Measurements from ENCODE around the gene SLC16A13.

Gene SLC16A13

GRCh38 chr17:6994118-6994598, 41.7 kb upstream of the SLC16A13 start:
- H3K9ac ChIP-seq (ENCODE audit: low read length): no peak overlapping the region
- TF ChIP-seq EZH2phosphoT487 (IDR thresholded peaks at IDR 0.05; ENCODE audit: low read depth) (no peak), CTCF (IDR thresholded peaks at IDR 0.05; ENCODE audit: low read depth, low read length) (no peak)
- no peaks in the 10 kb centered on the region for H3K9me3 ChIP-seq (ENCODE audit: insufficient read depth, low read length)
- no peaks in the 10 kb centered on the region for H4K20me1 ChIP-seq (ENCODE audit: insufficient read depth, low read length)
- H3K79me2 ChIP-seq (ENCODE audit: low read length): no peaks in the 10 kb centered on the region
- H3K4me3 ChIP-seq (ENCODE audit: low read length): no peak overlapping the region
- H3K27me3 ChIP-seq (ENCODE audit: low read depth, low read length): no peaks in the 10 kb centered on the region
- no peaks in the 10 kb centered on the region for H3K36me3 ChIP-seq (replicated peaks; ENCODE audit: low read depth, low read length)
- no peak overlapping the region for H3K4me2 ChIP-seq (ENCODE audit: low read length)
- no peak overlapping the region for H2AFZ ChIP-seq (ENCODE audit: low read depth, low read length)
- H3K4me1 ChIP-seq (ENCODE audit: low read length): no peaks in the 10 kb centered on the region
- H3K27ac ChIP-seq (ENCODE audit: low read length): no peak overlapping the region

- Histone ChIP-seq H4K20me1 (ENCODE audit: insufficient read depth, low read length) (no peaks in the 10 kb centered on the region), H3K9me3 (ENCODE audit: insufficient read depth, low read length) (no peaks in the 10 kb centered on the region)
- TF ChIP-seq EZH2phosphoT487 (IDR thresholded peaks at IDR 0.05; ENCODE audit: low read depth) (no peak), CTCF (IDR thresholded peaks at IDR 0.05; ENCODE audit: low read depth, low read length) (no peak)
Measured at GRCh38 chr17:6994666-6995256, 41.1 kb upstream of the SLC16A13 start.

GRCh38 chr17:6995500-6996255, 40.1 kb upstream of the SLC16A13 start, which contains the start of gene ALOX12:
Gene ALOX12 (plus strand): TSS chr17:6996049. CDS start chr17:6996118, 69 bp downstream.
- Histone ChIP-seq H3K4me2 (ENCODE audit: low read length) (no peak within 1 kb of the TSS), H2AFZ (ENCODE audit: low read depth, low read length) (no peak within 1 kb of the TSS), H3K4me3 (ENCODE audit: low read length) (no peak within 1 kb of the TSS), H3K4me1 (ENCODE audit: low read length) (no peaks in the 10 kb centered on the region), H3K27ac (ENCODE audit: low read length) (no peak within 1 kb of the TSS), H3K9me3 (ENCODE audit: insufficient read depth, low read length) (no peaks in the 10 kb centered on the region), H4K20me1 (ENCODE audit: insufficient read depth, low read length) (no peaks in the 10 kb centered on the region), H3K9ac (ENCODE audit: low read length) (no peak within 1 kb of the TSS), H3K79me2 (ENCODE audit: low read length) (no peaks in the 10 kb centered on the region), H3K36me3 (replicated peaks; ENCODE audit: low read depth, low read length) (no peaks in the 10 kb centered on the region), H3K27me3 (ENCODE audit: low read depth, low read length) (no peaks in the 10 kb centered on the region)
- TF ChIP-seq CTCF (IDR thresholded peaks at IDR 0.05; ENCODE audit: low read depth, low read length) (no peak), EZH2phosphoT487 (IDR thresholded peaks at IDR 0.05; ENCODE audit: low read depth) (no peak)

More at GRCh38 chr17:6994666-6995256, 41.1 kb upstream of the SLC16A13 start:
- no peaks in the 10 kb centered on the region for H3K36me3 ChIP-seq (replicated peaks; ENCODE audit: low read depth, low read length)
- H2AFZ ChIP-seq (ENCODE audit: low read depth, low read length): no peak overlapping the region
- no peak overlapping the region for H3K27ac ChIP-seq (ENCODE audit: low read length)
- no peaks in the 10 kb centered on the region for H3K27me3 ChIP-seq (ENCODE audit: low read depth, low read length)
- no peaks in the 10 kb centered on the region for H3K4me1 ChIP-seq (ENCODE audit: low read length)
- no peaks in the 10 kb centered on the region for H3K79me2 ChIP-seq (ENCODE audit: low read length)
- no peak overlapping the region for H3K4me2 ChIP-seq (ENCODE audit: low read length)
- no peak overlapping the region for H3K4me3 ChIP-seq (ENCODE audit: low read length)
- H3K9ac ChIP-seq (ENCODE audit: low read length): no peak overlapping the region

- TF ChIP-seq EZH2phosphoT487 (IDR thresholded peaks at IDR 0.05; ENCODE audit: low read depth) (no peak), CTCF (IDR thresholded peaks at IDR 0.05; ENCODE audit: low read depth, low read length) (no peak)
- no peaks in the 10 kb centered on the region for H4K20me1 ChIP-seq (ENCODE audit: insufficient read depth, low read length)
- H3K9me3 ChIP-seq (ENCODE audit: insufficient read depth, low read length): no peaks in the 10 kb centered on the region
- H3K27me3 ChIP-seq (ENCODE audit: low read depth, low read length): no peaks in the 10 kb centered on the region
- H3K4me2 ChIP-seq (ENCODE audit: low read length): no peak overlapping the region
- H3K4me1 ChIP-seq (ENCODE audit: low read length): no peaks in the 10 kb centered on the region
- no peak overlapping the region for H3K4me3 ChIP-seq (ENCODE audit: low read length)
- no peaks in the 10 kb centered on the region for H3K79me2 ChIP-seq (ENCODE audit: low read length)
- no peak overlapping the region for H2AFZ ChIP-seq (ENCODE audit: low read depth, low read length)
- H3K36me3 ChIP-seq (replicated peaks; ENCODE audit: low read depth, low read length): no peaks in the 10 kb centered on the region
- H3K27ac ChIP-seq (ENCODE audit: low read length): no peak overlapping the region
- H3K9ac ChIP-seq (ENCODE audit: low read length): no peak overlapping the region
Measured at GRCh38 chr17:6996256-6997011, 39.4 kb upstream of the SLC16A13 start.

Measured in OCI-LY3 (cell line).